T-cell (primary cell): ENCODE data around the gene CNNM2. TPM values are rescaled to one million over a fixed set of nuclear protein-coding genes. Genes with fewer than 3 reads are reported as not detected.

ENCODE experiments used
- ATAC-seq, 4 experiments: fragments of 200-7000 bp in 3 of 4; fragments of 150-1000 bp in 1 of 4; cut with Tn5 transposase; replicated peaks in 1 of 4; 1 replicate in 3 of 4; 2 replicates in 1 of 4; pipeline ENCODE4 v1.10.0; 2021; ENCODE audit warnings: moderate library complexity in 3 of 4, mild to moderate bottlenecking in 2 of 4, moderate number of reproducible peaks in 1 of 4
- CTCF ChIA-PET, 2 donors: fragments of 300-600 bp; sonication (Branson Sonifier 250); formaldehyde crosslinking; loops; one replicate each; lab custom pipeline; 2022; ENCODE audit warnings: antibody characterized with exemption in 2 of 2; lab: Charles Lee
- POLR2A ChIA-PET, 2 donors: fragments of 300-600 bp; sonication (Branson Sonifier 250); formaldehyde crosslinking; loops; one replicate each; lab custom pipeline; 2022; ENCODE audit warnings: antibody characterized with exemption in 2 of 2; lab: Charles Lee
- DNase-seq, 35 experiments: peaks; one replicate each; pipeline versions ENCODE4 v3.0.0 to v3.0.0-alpha.2; 2013 to 2023
- H3K27ac ChIP-seq: one replicate; pipeline ENCODE4 v1.5.1; 2013; ENCODE audit warnings: low read length
- H3K27me3 ChIP-seq, 2 experiments: replicated peaks in 1 of 2; 1 replicate in 1 of 2; 2 replicates in 1 of 2; pipeline versions ENCODE4 v1.6.1 to v1.7.0; 2013; ENCODE audit warnings: low read length in 1 of 2, mixed read lengths in 1 of 2; ENCODE audit not compliant: control insufficient read depth in 2 of 2, insufficient read depth in 2 of 2; ENCODE audit errors: extremely low read depth in 1 of 2
- H3K36me3 ChIP-seq, 2 donors: 1 replicate in 1 of 2; 2 replicates in 1 of 2; pipeline versions ENCODE4 v1.6.1 to v1.7.0; 2013; ENCODE audit warnings: low read length in 1 of 2; ENCODE audit not compliant: control insufficient read depth in 2 of 2, insufficient read depth in 1 of 2; ENCODE audit errors: extremely low read depth in 1 of 2
- H3K4me1 ChIP-seq, 2 experiments: 1 replicate in 1 of 2; 2 replicates in 1 of 2; pipeline versions ENCODE4 v1.6.1 to v1.7.0; 2013; ENCODE audit warnings: low read length in 2 of 2, mixed read lengths in 1 of 2; ENCODE audit not compliant: insufficient read depth in 2 of 2, control insufficient read depth in 1 of 2; ENCODE audit errors: extremely low read depth in 1 of 2
- H3K4me3 ChIP-seq, 2 donors: 1 replicate in 1 of 2; 2 replicates in 1 of 2; pipeline versions ENCODE4 v1.5.1 to v1.7.0; 2013; ENCODE audit warnings: mild to moderate bottlenecking in 2 of 2, low read length in 1 of 2, moderate library complexity in 1 of 2; ENCODE audit not compliant: control insufficient read depth in 1 of 2; ENCODE audit errors: extremely low read depth in 1 of 2
- H3K9me3 ChIP-seq: 2 replicates; pipeline ENCODE4 v1.7.0; 2013
- H3K27ac Mint-ChIP-seq, 2 donors: one replicate each; pipeline ENCODE4 v1.8.0; 2020 to 2021; ENCODE audit warnings: mild to moderate bottlenecking in 2 of 2, mixed read lengths in 2 of 2
- H3K27me3 Mint-ChIP-seq, 2 donors: one replicate each; pipeline ENCODE4 v1.8.0; 2021 to 2022; ENCODE audit warnings: mixed read lengths in 2 of 2
- H3K36me3 Mint-ChIP-seq: one replicate; pipeline ENCODE4 v1.8.0; 2021; ENCODE audit warnings: mixed read lengths
- H3K4me1 Mint-ChIP-seq, 3 donors: one replicate each; pipeline ENCODE4 v1.8.0; 2020 to 2022; ENCODE audit warnings: mixed read lengths in 3 of 3, mild to moderate bottlenecking in 1 of 3
- H3K4me3 Mint-ChIP-seq, 3 donors: one replicate each; pipeline ENCODE4 v1.8.0; 2020 to 2022; ENCODE audit warnings: mild to moderate bottlenecking in 3 of 3, mixed read lengths in 3 of 3, moderate library complexity in 3 of 3
- H3K9me3 Mint-ChIP-seq, 3 donors: one replicate each; pipeline ENCODE4 v1.8.0; 2020 to 2022; ENCODE audit warnings: mixed read lengths in 3 of 3
- WGBS: methylation state at CpG from one replicate; pipeline ENCODE4 v1.1.5; 2013; ENCODE audit warnings: missing lambda C conversion rate; ENCODE audit not compliant: insufficient coverage; 5-methylcytosine and 5-hydroxymethylcytosine counted together
- total RNA-seq, 35 experiments: library from RNA in 6 of 35; stranded (reverse) in 6 of 35; fragments of 120-200 nt in 1 of 35; gene quantifications; one replicate each; pipeline versions ENCODE4 v1.2.1 to v1.2.4 and lab custom pipeline; 2013 to 2026

The CNNM2 gene
- total RNA-seq, 5 donors from 2014 or later (not counting 1 experiment from before 2014, with no cell fraction given) = 11.6 to 15.4 (median 14.2) TPM

- Mint-ChIP-seq H3K36me3 (peaks cover 38% of the 10 kb centered on the region), H3K4me3 (no peak overlapping the region), H3K27me3 (no peaks in the 10 kb centered on the region), H3K4me1 (no peaks in the 10 kb centered on the region), H3K9me3 (no peaks in the 10 kb centered on the region), H3K27ac (no peak overlapping the region)
- Histone ChIP-seq H3K4me1 (no peaks in the 10 kb centered on the region), H3K9me3 (no peaks in the 10 kb centered on the region), H3K27ac (no peak overlapping the region), H3K36me3 (peaks cover 18 to 57% of the 10 kb centered on the region in 2 donors), H3K27me3 (no peaks in the 10 kb centered on the region), H3K4me3 (no peak overlapping the region)
- CTCF ChIA-PET = no interaction called here
- DNase-seq = no peak
- ATAC-seq = no peak
- WGBS = 100% methylated on average over 1 of the region's 3 CpGs
- POLR2A ChIA-PET = interaction anchor here in 1 of 2 donors (0.6 kb wide), 1 partner anchor 36 kb away, joined by 6 read pairs; no protein-coding TSS in a partner anchor
Measured at GRCh38 chr10:103102195-103102594, 184.1 kb downstream of the CNNM2 start.

GRCh38 chr10:103103989-103104388 is 185.9 kb downstream of the CNNM2 start:
- no peaks in the 10 kb centered on the region for H3K27me3 ChIP-seq
- no peaks in the 10 kb centered on the region for H3K4me1 Mint-ChIP-seq
- no peak overlapping the region for H3K27ac Mint-ChIP-seq
- peaks cover 10 to 47% of the 10 kb centered on the region in 2 donors for H3K36me3 ChIP-seq
- H3K27me3 Mint-ChIP-seq = no peaks in the 10 kb centered on the region
- H3K9me3 Mint-ChIP-seq = no peaks in the 10 kb centered on the region
- no peaks in the 10 kb centered on the region for H3K9me3 ChIP-seq
- H3K4me1 ChIP-seq = no peaks in the 10 kb centered on the region
- no peak overlapping the region for H3K27ac ChIP-seq
- WGBS = no CpG with 5 or more reads among the region's 2 CpGs
- DNase-seq (no peak), ATAC-seq (no peak)
- ChIA-PET POLR2A (no interaction called here), CTCF (no interaction called here)
- peaks cover 35% of the 10 kb centered on the region for H3K36me3 Mint-ChIP-seq
- H3K4me3 ChIP-seq = no peak overlapping the region
- no peak overlapping the region for H3K4me3 Mint-ChIP-seq

- Histone ChIP-seq H3K27me3 (no peaks in the 10 kb centered on the region), H3K27ac (no peak overlapping the region), H3K36me3 (peaks cover 6 to 41% of the 10 kb centered on the region in 2 donors), H3K9me3 (no peaks in the 10 kb centered on the region), H3K4me1 (no peaks in the 10 kb centered on the region), H3K4me3 (no peak overlapping the region)
- ChIA-PET CTCF (interaction anchor here (0.7 kb wide), 2 partner anchors 93 to 1452 kb away, joined by 3 to 4 read pairs; no protein-coding TSS in a partner anchor), POLR2A (interaction anchor here in 1 of 2 donors (0.9 kb wide), 1 partner anchor 10 kb away, joined by 3 read pairs; no protein-coding TSS in a partner anchor)
- Mint-ChIP-seq H3K36me3 (peaks cover 34% of the 10 kb centered on the region), H3K27ac (no peak overlapping the region), H3K9me3 (no peaks in the 10 kb centered on the region), H3K4me3 (no peak overlapping the region), H3K4me1 (no peaks in the 10 kb centered on the region), H3K27me3 (no peaks in the 10 kb centered on the region)
- no CpG with 5 or more reads among the region's 2 CpGs for WGBS
- no peak for DNase-seq
- ATAC-seq = no peak
Measured at GRCh38 chr10:103104721-103105120, 186.6 kb downstream of the CNNM2 start.

- DNase-seq (no peak), ATAC-seq (no peak)
- Mint-ChIP-seq H3K4me3 (no peak overlapping the region), H3K9me3 (no peaks in the 10 kb centered on the region), H3K36me3 (peaks cover 30% of the 10 kb centered on the region), H3K27ac (no peak overlapping the region), H3K27me3 (no peaks in the 10 kb centered on the region), H3K4me1 (no peaks in the 10 kb centered on the region)
- CTCF ChIA-PET = interaction anchor here in 1 of 2 donors (0.7 kb wide), 1 partner anchor 94 kb away, joined by 3 read pairs; no protein-coding TSS in a partner anchor
- Histone ChIP-seq H3K27me3 (no peaks in the 10 kb centered on the region), H3K36me3 (peaks cover 4 to 34% of the 10 kb centered on the region in 2 donors), H3K27ac (no peak overlapping the region), H3K4me3 (no peak overlapping the region), H3K9me3 (no peaks in the 10 kb centered on the region), H3K4me1 (no peaks in the 10 kb centered on the region)
- no CpG with 5 or more reads among the region's 1 CpG for WGBS
- POLR2A ChIA-PET = interaction anchor here (0.6 to 0.9 kb wide), 2 partner anchors 10 to 57 kb away, joined by 3 read pairs; no protein-coding TSS in a partner anchor
Measured at GRCh38 chr10:103105462-103105861, 187.4 kb downstream of the CNNM2 start.

- Histone ChIP-seq H3K36me3 (peaks cover 4 to 26% of the 10 kb centered on the region in 2 donors), H3K9me3 (no peaks in the 10 kb centered on the region), H3K27me3 (no peaks in the 10 kb centered on the region), H3K4me1 (no peaks in the 10 kb centered on the region), H3K27ac (no peak overlapping the region), H3K4me3 (no peak overlapping the region)
- no peak for ATAC-seq
- ChIA-PET CTCF (no interaction called here), POLR2A (interaction anchor here (0.5 to 0.6 kb wide), 3 partner anchors 11 to 20 kb away, joined by 3 to 5 read pairs (median 4); no protein-coding TSS in a partner anchor)
- DNase-seq = no peak
- H3K27me3 Mint-ChIP-seq = no peaks in the 10 kb centered on the region
- H3K4me3 Mint-ChIP-seq = no peak overlapping the region
- H3K27ac Mint-ChIP-seq = no peak overlapping the region
- no peaks in the 10 kb centered on the region for H3K9me3 Mint-ChIP-seq
- peaks cover 32% of the 10 kb centered on the region for H3K36me3 Mint-ChIP-seq
- H3K4me1 Mint-ChIP-seq = peaks cover 0 to 2% (median 0%) of the 10 kb centered on the region in 3 donors
Measured at GRCh38 chr10:103106539-103106938, 188.4 kb downstream of the CNNM2 start.

- ChIA-PET CTCF (interaction anchor here (0.5 to 0.6 kb wide), 2 partner anchors 277 to 357 kb away, joined by 4 to 5 read pairs; no protein-coding TSS in a partner anchor), POLR2A (no interaction called here)
- Histone ChIP-seq H3K27ac (no peak overlapping the region), H3K36me3 (peaks cover 0 to 7% of the 10 kb centered on the region in 2 donors), H3K27me3 (no peaks in the 10 kb centered on the region), H3K9me3 (no peaks in the 10 kb centered on the region), H3K4me1 (no peaks in the 10 kb centered on the region), H3K4me3 (no peak overlapping the region)
- H3K9me3 Mint-ChIP-seq = no peaks in the 10 kb centered on the region
- H3K4me3 Mint-ChIP-seq = no peak overlapping the region
- H3K36me3 Mint-ChIP-seq = peaks cover 21% of the 10 kb centered on the region
- WGBS = 100% methylated on average over 2 of the region's 2 CpGs
- H3K27me3 Mint-ChIP-seq = no peaks in the 10 kb centered on the region
- no peak for ATAC-seq
- peaks cover 0 to 6% (median 0%) of the 10 kb centered on the region in 3 donors for H3K4me1 Mint-ChIP-seq
- no peak overlapping the region for H3K27ac Mint-ChIP-seq
- DNase-seq = no peak
Measured at GRCh38 chr10:103109821-103110220, 191.7 kb downstream of the CNNM2 start.
